Measurements from ENCODE around the gene FLRT2. TPM values are rescaled to one million over a fixed set of nuclear protein-coding genes. Genes with fewer than 3 reads are reported as not detected.

FLRT2 gene
- polyA plus RNA-seq, 2 of the 4 experiments (the other 2 are of a cell fraction): 6.8 to 7.5 TPM

DNA sequence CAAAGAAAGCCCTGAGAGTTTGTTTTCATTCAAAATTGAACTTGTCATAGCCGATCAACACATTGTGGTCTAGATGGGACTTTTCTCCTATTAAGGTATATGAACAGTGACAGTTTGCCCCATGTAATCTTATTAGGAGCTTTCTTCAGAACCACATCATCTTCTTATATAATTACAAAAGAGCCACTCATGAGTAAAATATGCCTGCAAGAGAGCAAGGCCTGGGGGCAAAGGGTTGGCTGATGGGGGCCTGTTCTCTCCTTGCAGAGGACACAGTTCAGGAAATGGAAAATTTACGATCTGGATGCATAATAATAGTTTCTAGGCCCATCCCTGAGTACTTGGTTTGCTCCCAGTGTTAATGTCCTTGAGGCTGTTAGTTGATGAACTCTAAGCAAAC is 87.8 kb downstream of the FLRT2 start:
- no peak overlapping the region for H3K4me2 ChIP-seq
- H3K9me3 ChIP-seq: no peaks in the 10 kb centered on the region
- 37% methylated on average over 2 of the region's 2 CpGs for WGBS (ENCODE audit: missing lambda C conversion rate)
- no peak overlapping the region for H3K27ac ChIP-seq
- no peak overlapping the region for H3K4me3 ChIP-seq
- ChIA-PET POLR2A (no interaction called here), CTCF (no interaction called here)
- no peak for DNase-seq (ENCODE audit: low read depth in 1 of 2, low spot score in 1 of 2)
- TF ChIP-seq RFX5 (IDR thresholded peaks at IDR 0.05) (no peak), MYC (IDR thresholded peaks at IDR 0.05; ENCODE audit: borderline replicate concordance, low read length) (no peak), TP53 (CRISPR knock-in tag; IDR thresholded peaks at IDR 0.05) (no peak), CHD2 (IDR thresholded peaks at IDR 0.05; ENCODE audit: low read length, partially characterized antibody) (no peak), HDAC2 (IDR thresholded peaks at IDR 0.05) (no peak), KDM1A (IDR thresholded peaks at IDR 0.05; ENCODE audit: low read depth) (no peak), NFE2L2 (conservative IDR thresholded peaks at IDR 0.05; ENCODE audit: low read length) (no peak), ZNF302 (CRISPR knock-in tag; IDR thresholded peaks at IDR 0.05) (no peak), KDM5A (IDR thresholded peaks at IDR 0.05) (no peak), ESRRA (IDR thresholded peaks at IDR 0.05; ENCODE audit: borderline replicate concordance, low read length) (no peak), ATOH8 (CRISPR knock-in tag; IDR thresholded peaks at IDR 0.05; ENCODE audit: low read depth) (no peak), EHMT2 (IDR thresholded peaks at IDR 0.05; ENCODE audit: low read depth) (no peak), SMC3 (IDR thresholded peaks at IDR 0.05) (no peak), CBX8 (IDR thresholded peaks at IDR 0.05) (no peak)
- TF ChIP-seq, protein P1, sequence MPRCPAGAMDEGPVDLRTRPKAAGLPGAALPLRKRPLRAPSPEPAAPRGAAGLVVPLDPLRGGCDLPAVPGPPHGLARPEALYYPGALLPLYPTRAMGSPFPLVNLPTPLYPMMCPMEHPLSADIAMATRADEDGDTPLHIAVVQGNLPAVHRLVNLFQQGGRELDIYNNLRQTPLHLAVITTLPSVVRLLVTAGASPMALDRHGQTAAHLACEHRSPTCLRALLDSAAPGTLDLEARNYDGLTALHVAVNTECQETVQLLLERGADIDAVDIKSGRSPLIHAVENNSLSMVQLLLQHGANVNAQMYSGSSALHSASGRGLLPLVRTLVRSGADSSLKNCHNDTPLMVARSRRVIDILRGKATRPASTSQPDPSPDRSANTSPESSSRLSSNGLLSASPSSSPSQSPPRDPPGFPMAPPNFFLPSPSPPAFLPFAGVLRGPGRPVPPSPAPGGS (IDR thresholded peaks at IDR 0.05): no peak
- TF ChIP-seq, protein P2, sequence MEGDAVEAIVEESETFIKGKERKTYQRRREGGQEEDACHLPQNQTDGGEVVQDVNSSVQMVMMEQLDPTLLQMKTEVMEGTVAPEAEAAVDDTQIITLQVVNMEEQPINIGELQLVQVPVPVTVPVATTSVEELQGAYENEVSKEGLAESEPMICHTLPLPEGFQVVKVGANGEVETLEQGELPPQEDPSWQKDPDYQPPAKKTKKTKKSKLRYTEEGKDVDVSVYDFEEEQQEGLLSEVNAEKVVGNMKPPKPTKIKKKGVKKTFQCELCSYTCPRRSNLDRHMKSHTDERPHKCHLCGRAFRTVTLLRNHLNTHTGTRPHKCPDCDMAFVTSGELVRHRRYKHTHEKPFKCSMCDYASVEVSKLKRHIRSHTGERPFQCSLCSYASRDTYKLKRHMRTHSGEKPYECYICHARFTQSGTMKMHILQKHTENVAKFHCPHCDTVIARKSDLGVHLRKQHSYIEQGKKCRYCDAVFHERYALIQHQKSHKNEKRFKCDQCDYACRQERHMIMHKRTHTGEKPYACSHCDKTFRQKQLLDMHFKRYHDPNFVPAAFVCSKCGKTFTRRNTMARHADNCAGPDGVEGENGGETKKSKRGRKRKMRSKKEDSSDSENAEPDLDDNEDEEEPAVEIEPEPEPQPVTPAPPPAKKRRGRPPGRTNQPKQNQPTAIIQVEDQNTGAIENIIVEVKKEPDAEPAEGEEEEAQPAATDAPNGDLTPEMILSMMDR (IDR thresholded peaks at IDR 0.05): no peak
- TF ChIP-seq, protein P3, sequence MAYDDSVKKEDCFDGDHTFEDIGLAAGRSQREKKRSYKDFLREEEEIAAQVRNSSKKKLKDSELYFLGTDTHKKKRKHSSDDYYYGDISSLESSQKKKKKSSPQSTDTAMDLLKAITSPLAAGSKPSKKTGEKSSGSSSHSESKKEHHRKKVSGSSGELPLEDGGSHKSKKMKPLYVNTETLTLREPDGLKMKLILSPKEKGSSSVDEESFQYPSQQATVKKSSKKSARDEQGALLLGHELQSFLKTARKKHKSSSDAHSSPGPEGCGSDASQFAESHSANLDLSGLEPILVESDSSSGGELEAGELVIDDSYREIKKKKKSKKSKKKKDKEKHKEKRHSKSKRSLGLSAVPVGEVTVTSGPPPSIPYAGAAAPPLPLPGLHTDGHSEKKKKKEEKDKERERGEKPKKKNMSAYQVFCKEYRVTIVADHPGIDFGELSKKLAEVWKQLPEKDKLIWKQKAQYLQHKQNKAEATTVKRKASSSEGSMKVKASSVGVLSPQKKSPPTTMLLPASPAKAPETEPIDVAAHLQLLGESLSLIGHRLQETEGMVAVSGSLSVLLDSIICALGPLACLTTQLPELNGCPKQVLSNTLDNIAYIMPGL (CRISPR knock-in tag; IDR thresholded peaks at IDR 0.05; ENCODE audit: borderline replicate concordance): no peak
- TF ChIP-seq, protein P4, sequence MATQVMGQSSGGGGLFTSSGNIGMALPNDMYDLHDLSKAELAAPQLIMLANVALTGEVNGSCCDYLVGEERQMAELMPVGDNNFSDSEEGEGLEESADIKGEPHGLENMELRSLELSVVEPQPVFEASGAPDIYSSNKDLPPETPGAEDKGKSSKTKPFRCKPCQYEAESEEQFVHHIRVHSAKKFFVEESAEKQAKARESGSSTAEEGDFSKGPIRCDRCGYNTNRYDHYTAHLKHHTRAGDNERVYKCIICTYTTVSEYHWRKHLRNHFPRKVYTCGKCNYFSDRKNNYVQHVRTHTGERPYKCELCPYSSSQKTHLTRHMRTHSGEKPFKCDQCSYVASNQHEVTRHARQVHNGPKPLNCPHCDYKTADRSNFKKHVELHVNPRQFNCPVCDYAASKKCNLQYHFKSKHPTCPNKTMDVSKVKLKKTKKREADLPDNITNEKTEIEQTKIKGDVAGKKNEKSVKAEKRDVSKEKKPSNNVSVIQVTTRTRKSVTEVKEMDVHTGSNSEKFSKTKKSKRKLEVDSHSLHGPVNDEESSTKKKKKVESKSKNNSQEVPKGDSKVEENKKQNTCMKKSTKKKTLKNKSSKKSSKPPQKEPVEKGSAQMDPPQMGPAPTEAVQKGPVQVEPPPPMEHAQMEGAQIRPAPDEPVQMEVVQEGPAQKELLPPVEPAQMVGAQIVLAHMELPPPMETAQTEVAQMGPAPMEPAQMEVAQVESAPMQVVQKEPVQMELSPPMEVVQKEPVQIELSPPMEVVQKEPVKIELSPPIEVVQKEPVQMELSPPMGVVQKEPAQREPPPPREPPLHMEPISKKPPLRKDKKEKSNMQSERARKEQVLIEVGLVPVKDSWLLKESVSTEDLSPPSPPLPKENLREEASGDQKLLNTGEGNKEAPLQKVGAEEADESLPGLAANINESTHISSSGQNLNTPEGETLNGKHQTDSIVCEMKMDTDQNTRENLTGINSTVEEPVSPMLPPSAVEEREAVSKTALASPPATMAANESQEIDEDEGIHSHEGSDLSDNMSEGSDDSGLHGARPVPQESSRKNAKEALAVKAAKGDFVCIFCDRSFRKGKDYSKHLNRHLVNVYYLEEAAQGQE (IDR thresholded peaks at IDR 0.05): no peak
- no peak for FAIRE-seq
- ATAC-seq: no peak
- no peaks in the 10 kb centered on the region for H3K4me1 ChIP-seq
